NCI-H526 treated with DMSO at 0.1 percent for 48 hours (cell line): ENCODE data around the gene SLC8A2.

Experiments used
- DNase-seq: peaks from one replicate; lab custom pipeline; 2025; lab: John Stamatoyannopoulos, UW

Gene SLC8A2

GRCh38 chr19:47459477-47459876, 12.2 kb downstream of the SLC8A2 start:
- DNase-seq, result no peak

GRCh38 chr19:47458672-47459071, 13.0 kb downstream of the SLC8A2 start:
- no peak for DNase-seq

- no peak for DNase-seq
Measured at GRCh38 chr19:47456721-47457474, 14.8 kb downstream of the SLC8A2 start.

- DNase-seq, result no peak
Measured at GRCh38 chr19:47450478-47450877, 21.2 kb downstream of the SLC8A2 start.

GRCh38 chr19:47448360-47448727, 23.3 kb downstream of the SLC8A2 start:
- DNase-seq, result no peak

- DNase-seq, result peak; percentile 87
Measured at GRCh38 chr19:47447470-47448359, 24.0 kb downstream of the SLC8A2 start.

- peak; percentile 70 for DNase-seq
Measured at GRCh38 chr19:47446534-47447469, 24.9 kb downstream of the SLC8A2 start.

GRCh38 chr19:47445937-47446402, 25.7 kb downstream of the SLC8A2 start:
- DNase-seq, result peak; percentile 14

GRCh38 chr19:47445527-47445926, 26.2 kb downstream of the SLC8A2 start:
- no peak for DNase-seq

- DNase-seq, result no peak
Measured at GRCh38 chr19:47444388-47444821, 27.3 kb downstream of the SLC8A2 start.

- no peak for DNase-seq
Measured at GRCh38 chr19:47443331-47443730, 28.4 kb downstream of the SLC8A2 start.

GRCh38 chr19:47438793-47439220, 32.9 kb downstream of the SLC8A2 start:
- no peak for DNase-seq

GRCh38 chr19:47437500-47437899, 34.2 kb downstream of the SLC8A2 start:
- DNase-seq, result no peak

- DNase-seq, result peak; percentile 46
Measured at GRCh38 chr19:47436712-47437401, 34.8 kb downstream of the SLC8A2 start.

GRCh38 chr19:47435883-47436417, 35.7 kb downstream of the SLC8A2 start:
- DNase-seq, result no peak

GRCh38 chr19:47435196-47435595, 36.5 kb downstream of the SLC8A2 start:
- no peak for DNase-seq

GRCh38 chr19:47434088-47434487, 37.6 kb downstream of the SLC8A2 start:
- no peak for DNase-seq

GRCh38 chr19:47433121-47433520, 38.6 kb downstream of the SLC8A2 start:
- DNase-seq, result no peak

- DNase-seq, result no peak
Measured at GRCh38 chr19:47432499-47432898, 39.2 kb downstream of the SLC8A2 start.

GRCh38 chr19:47432091-47432490, 39.6 kb downstream of the SLC8A2 start:
- no peak for DNase-seq
